H1 (cell line): ENCODE data around the gene MRPL43. TPM values are rescaled to one million over a fixed set of nuclear protein-coding genes. Genes with fewer than 3 reads are reported as not detected.

ENCODE experiments used
- ATF2 ChIP-seq: IDR thresholded peaks from 2 replicates; pipeline ENCODE4 v1.6.1; 2012; ENCODE audit warnings: low read length, inconsistent platforms
- polyA plus RNA-seq, 7 experiments: library from polyadenylated mRNA; depleted of rRNA in 3 of 7; stranded (reverse) in 5 of 7; unstranded in 2 of 7; fragments of >200 nt in 5 of 7; fragments of 200-250 nt in 2 of 7; gene quantifications; 1 replicate in 5 of 7; 2 replicates in 1 of 7; 4 replicates in 1 of 7; pipeline versions ENCODE4 v1.2.1 to v1.2.3, GENCODE V29; 2011 to 2013; ENCODE audit warnings: missing spikeins in 2 of 7, mixed read lengths in 2 of 7
- total RNA-seq: library from RNA; stranded (reverse); fragmentation: NEBNext Ultra II Directional; extraction: Animal tissue kit (Norgen Biotek cat#: 25700); gene quantifications from 2 replicates; pipeline ENCODE4 v1.2.1, GENCODE V29; 2021

MRPL43 gene
- total and polyA plus RNA-seq, 2 of the 8 experiments (the other 6 are each of a cell fraction or from before 2014, with no cell fraction given), result 74.1 to 149 TPM

DNA sequence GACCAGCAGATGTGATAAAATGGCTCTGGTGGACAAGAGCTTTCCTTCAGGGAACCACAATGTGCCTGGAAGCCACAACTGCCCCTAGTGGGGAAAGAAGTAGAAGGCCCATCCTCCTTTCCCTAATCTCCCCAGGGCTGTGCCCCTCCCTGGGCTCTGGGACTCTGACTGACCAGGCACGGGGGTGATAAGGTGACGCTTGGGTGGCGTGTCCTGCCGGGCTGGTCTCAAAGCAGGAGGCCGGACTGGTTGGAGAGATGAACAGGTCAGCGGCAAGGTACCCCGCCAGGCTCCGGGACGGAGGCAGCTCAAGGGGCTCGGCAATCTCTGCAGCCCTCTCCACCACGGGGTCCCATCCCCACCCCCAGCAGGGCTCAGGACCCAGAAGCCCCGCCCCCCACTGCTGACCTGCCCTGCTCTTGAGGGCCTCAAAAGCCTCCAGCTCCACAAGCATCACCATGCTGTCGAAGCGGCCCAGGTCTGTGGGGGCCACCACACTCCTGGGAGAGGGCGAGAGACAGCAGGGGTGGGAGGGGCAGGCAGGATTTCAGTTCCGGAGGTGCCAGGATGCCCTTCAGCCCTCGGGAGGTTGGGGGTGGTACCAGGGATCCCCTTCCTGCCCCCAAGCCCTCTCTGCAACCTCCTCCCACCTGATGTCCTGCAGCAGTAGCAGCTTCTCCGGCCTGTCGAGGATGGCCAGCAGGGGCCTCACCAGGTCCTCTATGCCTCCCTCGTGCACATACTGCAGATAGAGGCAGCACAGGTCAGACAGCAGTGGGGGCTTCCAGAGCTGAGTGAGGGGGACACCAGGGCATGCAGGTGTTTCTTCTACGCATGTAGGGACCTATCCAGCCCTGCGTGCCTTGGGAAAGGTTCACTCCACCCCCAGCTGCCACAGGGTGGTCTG is 24.5 kb upstream of the MRPL43 start (continued):
- TF ChIP-seq ATF2, result no peak
